ENCODE measurements around the gene SMIM30.

DNA sequence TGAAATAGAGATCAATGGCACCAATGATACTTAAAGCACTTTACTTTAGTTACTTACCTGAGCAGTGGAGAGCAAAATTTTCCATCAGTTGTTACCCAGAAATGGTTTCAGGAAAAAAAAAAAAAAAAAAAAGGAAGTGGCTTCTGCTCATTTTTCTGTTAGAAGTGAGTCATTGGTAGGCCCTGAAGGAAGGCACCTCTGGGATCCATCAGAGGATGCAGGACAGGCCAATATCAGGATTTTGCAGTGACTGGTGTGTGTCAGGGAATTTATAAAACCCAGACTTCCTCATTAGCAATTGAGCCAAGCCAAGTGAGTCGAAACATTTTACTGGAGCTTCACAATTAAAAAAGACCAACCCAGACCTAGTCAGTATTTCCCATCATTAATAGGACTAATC lies 2.3 kb upstream of the SMIM30 start:
- TF ChIP-seq CTCF (IDR thresholded peaks at IDR 0.05) (no peak), POLR2A (IDR thresholded peaks at IDR 0.05) (no peak)
